Epithelial cell of esophagus (primary cell): ENCODE results near the gene MORF4L1.
"Not testable (repeated sequence)": the region's sequence is repeated elsewhere in the genome, so short reads cannot be mapped to it uniquely, and the experiment has no call there.

ENCODE experiments used
- DNase-seq: peaks from one replicate; pipeline ENCODE4 v3.0.0; 2010; ENCODE audit warnings: low read depth
- H3K4me3 ChIP-seq: 2 replicates; pipeline ENCODE4 v1.5.1; 2011; ENCODE audit warnings: mild to moderate bottlenecking, low read length, control low read depth
- TF ChIP-seq, protein P1 (sequence below): IDR thresholded peaks from 2 replicates; pipeline ENCODE4 v1.5.1; 2011; ENCODE audit warnings: low read depth, mild to moderate bottlenecking, low read length, control low read depth, inconsistent platforms; ENCODE audit not compliant: insufficient read depth; ENCODE audit errors: missing control alignments

Gene MORF4L1

DNA sequence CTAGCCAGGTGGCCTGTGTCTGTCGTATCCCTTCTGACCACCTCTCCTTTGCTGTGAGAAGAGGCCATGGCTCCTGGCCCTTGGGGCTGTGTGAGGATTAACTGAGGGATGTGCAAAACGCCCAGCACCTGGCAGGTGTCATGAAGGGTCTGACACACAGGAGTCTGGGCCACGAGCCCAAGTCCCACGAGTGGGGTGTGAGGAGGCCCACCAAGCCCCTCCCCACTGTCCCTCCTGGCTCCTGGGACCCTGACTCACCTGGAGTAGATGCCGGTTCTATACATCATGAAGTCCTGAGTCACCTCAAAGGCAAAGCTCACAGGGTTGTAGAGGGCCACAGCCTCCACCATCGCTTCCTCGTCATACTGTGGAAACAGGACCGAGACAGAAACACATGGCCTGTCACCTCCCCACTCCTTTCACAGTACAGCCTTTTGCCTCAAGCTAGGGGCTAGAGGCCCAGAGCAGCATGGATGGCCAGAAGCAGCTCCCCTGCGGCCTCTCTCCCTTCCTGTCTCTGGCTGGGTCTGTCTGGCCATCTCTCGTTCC is 52.5 kb downstream of the MORF4L1 start:
- TF ChIP-seq, protein P1, sequence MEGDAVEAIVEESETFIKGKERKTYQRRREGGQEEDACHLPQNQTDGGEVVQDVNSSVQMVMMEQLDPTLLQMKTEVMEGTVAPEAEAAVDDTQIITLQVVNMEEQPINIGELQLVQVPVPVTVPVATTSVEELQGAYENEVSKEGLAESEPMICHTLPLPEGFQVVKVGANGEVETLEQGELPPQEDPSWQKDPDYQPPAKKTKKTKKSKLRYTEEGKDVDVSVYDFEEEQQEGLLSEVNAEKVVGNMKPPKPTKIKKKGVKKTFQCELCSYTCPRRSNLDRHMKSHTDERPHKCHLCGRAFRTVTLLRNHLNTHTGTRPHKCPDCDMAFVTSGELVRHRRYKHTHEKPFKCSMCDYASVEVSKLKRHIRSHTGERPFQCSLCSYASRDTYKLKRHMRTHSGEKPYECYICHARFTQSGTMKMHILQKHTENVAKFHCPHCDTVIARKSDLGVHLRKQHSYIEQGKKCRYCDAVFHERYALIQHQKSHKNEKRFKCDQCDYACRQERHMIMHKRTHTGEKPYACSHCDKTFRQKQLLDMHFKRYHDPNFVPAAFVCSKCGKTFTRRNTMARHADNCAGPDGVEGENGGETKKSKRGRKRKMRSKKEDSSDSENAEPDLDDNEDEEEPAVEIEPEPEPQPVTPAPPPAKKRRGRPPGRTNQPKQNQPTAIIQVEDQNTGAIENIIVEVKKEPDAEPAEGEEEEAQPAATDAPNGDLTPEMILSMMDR: no peak
- DNase-seq: no peak
- H3K4me3 ChIP-seq: no peak overlapping the region

DNA sequence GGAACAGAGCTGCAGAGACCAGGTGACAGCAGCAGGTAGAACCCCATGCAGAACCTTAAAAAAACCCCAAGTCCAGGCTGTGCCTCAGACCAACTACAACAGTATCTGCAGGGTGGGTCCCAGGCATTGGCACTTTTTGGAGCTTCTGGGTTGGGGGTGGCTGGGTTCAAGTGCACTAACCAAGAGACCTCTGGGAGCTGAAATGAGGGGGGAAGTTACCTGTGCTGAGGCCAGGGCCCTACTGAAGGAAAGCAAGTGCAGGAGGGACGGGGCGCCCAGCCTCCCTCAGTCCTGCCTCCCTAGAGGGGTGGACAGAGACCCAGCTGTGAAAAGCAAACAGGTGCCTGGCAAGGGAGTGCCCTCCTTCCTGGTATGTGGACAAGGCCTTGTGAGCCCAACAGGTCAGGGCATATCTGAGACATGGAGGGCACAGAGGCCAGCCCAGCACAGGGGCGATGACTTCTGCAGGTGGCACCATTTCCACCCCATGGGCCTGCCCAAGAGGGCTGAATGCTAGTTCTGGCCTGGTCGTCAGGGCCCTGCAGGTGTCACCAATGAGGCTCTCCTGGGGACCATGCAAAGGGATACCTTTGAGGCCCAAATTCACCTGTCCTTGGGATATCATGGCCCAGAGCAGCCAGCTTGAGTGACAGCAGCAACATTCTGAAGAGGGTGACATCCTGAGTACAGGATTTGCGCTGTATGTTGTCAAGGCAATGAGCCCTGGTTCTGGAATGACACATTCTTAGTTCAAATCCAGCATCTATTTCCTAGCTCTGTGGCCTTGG is 53.5 kb downstream of the MORF4L1 start:
- DNase-seq: no peak
- TF ChIP-seq, protein P1: no peak
- H3K4me3 ChIP-seq: no peak overlapping the region

DNA sequence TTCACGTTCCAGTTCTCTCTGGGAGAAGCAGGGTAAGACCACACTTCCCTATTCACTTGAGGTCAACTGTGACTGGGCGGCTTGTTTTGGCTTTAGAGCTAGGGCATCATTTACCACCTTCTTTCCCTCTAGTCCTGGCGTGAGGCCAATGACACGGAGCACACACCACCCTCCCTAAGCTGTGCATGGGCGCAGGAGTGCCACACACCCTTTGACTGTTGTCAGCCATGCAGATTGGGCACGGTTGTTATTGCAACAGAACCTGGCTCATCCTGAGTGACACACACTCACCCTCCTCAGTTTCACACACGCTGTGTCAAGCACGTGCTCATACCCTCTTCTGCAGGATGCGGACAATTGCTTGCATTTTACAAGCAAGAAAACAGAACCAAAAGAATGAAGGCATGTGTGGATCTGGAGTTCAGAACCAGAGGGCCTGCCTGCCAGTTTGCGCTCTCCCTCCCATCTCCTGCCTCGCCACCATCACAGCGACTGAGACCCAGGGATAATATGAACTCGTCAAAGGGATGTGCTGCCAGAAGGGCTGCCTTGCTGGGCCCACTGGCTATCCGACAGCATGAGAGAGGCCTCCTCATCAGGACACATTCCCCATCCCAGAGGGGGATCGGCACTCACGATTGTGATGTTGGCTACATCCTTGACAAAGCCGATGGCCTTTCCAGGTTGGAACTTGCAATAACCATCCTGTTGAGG is 54.5 kb downstream of the MORF4L1 start:
- TF ChIP-seq, protein P1: no peak
- peak; percentile 48 for DNase-seq

DNA sequence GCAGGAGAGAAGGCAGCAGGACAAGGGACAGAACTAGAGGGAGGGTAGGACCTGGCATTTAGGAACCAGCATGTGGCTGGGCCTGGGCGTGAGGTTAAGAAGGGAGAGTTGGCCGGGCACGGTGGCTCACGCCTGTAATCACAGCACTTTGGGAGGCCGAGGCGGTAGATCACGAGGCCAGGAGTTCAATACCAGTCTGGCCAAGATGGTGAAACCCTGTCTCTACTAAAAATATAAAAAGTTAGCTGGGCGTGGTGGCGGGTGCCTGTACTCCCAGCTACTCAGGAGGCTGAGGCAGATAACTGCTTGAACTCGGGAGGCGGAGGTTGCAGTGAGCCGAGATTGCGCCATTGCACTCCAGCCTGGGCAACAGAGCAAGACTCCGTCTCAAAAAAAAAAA is 55.5 kb downstream of the MORF4L1 start:
- DNase-seq, H3K4me3 ChIP-seq: not testable (repeated sequence)

More for the DNA sequence above, 54.5 kb downstream of the MORF4L1 start:
- no peak overlapping the region for H3K4me3 ChIP-seq

DNA sequence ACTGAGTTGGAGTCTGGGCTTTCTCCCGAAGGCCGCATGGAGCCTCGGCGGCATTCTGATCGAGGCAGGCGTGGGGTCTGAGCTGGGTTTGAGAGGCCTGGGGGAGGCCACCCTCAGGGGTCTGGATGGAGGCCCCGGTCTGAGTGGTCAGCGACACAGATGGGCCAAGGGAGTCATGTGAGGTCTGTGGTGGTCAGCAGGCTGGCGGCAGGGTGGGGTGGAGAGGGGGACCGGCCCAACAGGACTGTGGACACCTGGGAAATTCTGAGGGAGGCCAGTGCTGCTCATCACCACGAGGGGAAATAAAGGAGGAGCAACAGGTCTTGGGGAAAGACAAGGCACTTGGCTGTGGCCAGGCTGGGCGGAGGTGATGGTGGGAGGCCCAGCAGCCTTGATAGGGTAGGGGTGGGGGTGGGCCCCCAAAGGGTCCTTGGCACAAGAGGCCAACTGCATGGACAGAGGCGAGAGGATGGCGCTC is 56.0 kb downstream of the MORF4L1 start:
- no peak for DNase-seq
- H3K4me3 ChIP-seq: no peak overlapping the region
- TF ChIP-seq, protein P1: no peak

DNA sequence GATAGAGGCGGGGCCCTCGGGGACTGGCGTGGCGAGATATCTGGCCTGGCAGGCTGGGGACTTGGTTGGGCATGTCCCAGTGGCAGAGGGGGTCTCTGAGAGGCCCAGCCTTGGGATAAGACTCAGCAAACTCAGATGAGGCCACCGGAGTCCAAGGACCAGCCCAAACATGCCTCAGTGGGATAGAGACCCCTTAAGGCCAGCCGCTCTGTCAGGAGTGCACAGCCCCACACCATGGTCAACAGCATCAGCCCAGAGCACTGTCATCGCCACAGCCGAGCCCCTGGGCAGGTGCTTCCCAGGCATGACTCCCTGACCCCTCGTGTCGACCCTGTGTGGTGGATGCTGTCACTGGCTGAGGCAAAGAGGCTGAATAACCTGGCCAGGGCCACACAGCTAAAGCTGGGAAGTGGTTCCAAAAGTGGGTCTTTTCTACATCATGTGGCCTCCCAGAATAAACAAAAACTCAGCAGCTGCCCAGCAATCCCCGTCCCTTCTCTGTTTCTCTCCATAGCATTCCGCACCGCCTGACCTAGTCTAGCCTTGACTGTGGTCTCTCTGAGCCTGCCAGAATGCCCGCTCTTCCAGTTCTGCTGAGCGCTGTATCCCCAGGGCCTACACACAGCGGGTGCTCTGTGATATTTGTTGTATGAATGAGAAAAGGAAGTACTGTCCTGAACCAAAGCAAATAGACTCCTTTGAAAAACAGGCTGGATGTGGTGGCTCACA is 57.0 kb downstream of the MORF4L1 start:
- H3K4me3 ChIP-seq: no peak overlapping the region
- TF ChIP-seq, protein P1: no peak
- peak; percentile 46 for DNase-seq
